HL-60 (cell line): ENCODE measurements around the gene CEP295NL.
"Not testable (repeated sequence)": the region's sequence is repeated elsewhere in the genome, so short reads cannot be mapped to it uniquely, and the experiment has no call there.

Experiments
- CTCF ChIP-seq: IDR thresholded peaks from one replicate; pipeline ENCODE4 v1.5.1; 2011; ENCODE audit warnings: low read length, control low read depth, inconsistent platforms; ENCODE audit not compliant: insufficient read depth
- POLR2AphosphoS5 ChIP-seq: IDR thresholded peaks from 2 replicates; pipeline ENCODE4 v1.6.1; 2012; ENCODE audit warnings: low read depth
- SPI1 ChIP-seq: IDR thresholded peaks from 2 replicates; pipeline ENCODE4 v1.6.1; 2012; ENCODE audit warnings: low read depth, mild to moderate bottlenecking, borderline replicate concordance
- TF ChIP-seq, protein P1 (sequence below): IDR thresholded peaks from 2 replicates; pipeline ENCODE4 v1.6.1; 2012; ENCODE audit warnings: low read depth; ENCODE audit not compliant: insufficient replicate concordance

- TF ChIP-seq CTCF, POLR2AphosphoS5, SPI1: not testable (repeated sequence)
- TF ChIP-seq, protein P1, sequence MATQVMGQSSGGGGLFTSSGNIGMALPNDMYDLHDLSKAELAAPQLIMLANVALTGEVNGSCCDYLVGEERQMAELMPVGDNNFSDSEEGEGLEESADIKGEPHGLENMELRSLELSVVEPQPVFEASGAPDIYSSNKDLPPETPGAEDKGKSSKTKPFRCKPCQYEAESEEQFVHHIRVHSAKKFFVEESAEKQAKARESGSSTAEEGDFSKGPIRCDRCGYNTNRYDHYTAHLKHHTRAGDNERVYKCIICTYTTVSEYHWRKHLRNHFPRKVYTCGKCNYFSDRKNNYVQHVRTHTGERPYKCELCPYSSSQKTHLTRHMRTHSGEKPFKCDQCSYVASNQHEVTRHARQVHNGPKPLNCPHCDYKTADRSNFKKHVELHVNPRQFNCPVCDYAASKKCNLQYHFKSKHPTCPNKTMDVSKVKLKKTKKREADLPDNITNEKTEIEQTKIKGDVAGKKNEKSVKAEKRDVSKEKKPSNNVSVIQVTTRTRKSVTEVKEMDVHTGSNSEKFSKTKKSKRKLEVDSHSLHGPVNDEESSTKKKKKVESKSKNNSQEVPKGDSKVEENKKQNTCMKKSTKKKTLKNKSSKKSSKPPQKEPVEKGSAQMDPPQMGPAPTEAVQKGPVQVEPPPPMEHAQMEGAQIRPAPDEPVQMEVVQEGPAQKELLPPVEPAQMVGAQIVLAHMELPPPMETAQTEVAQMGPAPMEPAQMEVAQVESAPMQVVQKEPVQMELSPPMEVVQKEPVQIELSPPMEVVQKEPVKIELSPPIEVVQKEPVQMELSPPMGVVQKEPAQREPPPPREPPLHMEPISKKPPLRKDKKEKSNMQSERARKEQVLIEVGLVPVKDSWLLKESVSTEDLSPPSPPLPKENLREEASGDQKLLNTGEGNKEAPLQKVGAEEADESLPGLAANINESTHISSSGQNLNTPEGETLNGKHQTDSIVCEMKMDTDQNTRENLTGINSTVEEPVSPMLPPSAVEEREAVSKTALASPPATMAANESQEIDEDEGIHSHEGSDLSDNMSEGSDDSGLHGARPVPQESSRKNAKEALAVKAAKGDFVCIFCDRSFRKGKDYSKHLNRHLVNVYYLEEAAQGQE = not testable (repeated sequence)
These were observed 770 bp downstream of the CEP295NL start for GRCh38 chr17:78902231-78902630.
